Right cardiac atrium (tissue), 5 donors: Measurements from ENCODE around the gene CD200R1L. TPM values are rescaled to one million over a fixed set of nuclear protein-coding genes. Genes with fewer than 3 reads are reported as not detected.

ENCODE experiments used
- ATAC-seq, 2 donors: fragments of 200-7000 bp; cut with Tn5 transposase; one replicate each; pipeline versions ENCODE4 v1.8.0 to v1.9.1; 2020; ENCODE audit warnings: moderate library complexity in 2 of 2, mild to moderate bottlenecking in 1 of 2
- DNase-seq, 3 donors: peaks; one replicate each; pipeline ENCODE4 v3.0.0-alpha.2; 2020
- H3K27ac ChIP-seq: one replicate; pipeline ENCODE4 v1.5.1; 2013; ENCODE audit warnings: mild to moderate bottlenecking, low read length, control low read depth, moderate library complexity
- H3K27me3 ChIP-seq: one replicate; pipeline ENCODE4 v1.6.1; 2013; ENCODE audit not compliant: control insufficient read depth, insufficient read depth
- H3K4me1 ChIP-seq: one replicate; pipeline ENCODE4 v1.6.1; 2013; ENCODE audit warnings: low read length; ENCODE audit not compliant: control insufficient read depth, insufficient read depth
- H3K4me3 ChIP-seq: one replicate; pipeline ENCODE4 v1.5.1; 2013; ENCODE audit warnings: low read length, control low read depth
- H3K9me3 ChIP-seq: one replicate; pipeline ENCODE4 v1.6.1; 2013; ENCODE audit warnings: low read length; ENCODE audit not compliant: control insufficient read depth
- WGBS: extraction: QIAGEN DNeasy Blood & Tissue Kit; methylation state at CpG from one replicate; pipeline ENCODE4 v1.1.7; 2013; 5-methylcytosine and 5-hydroxymethylcytosine counted together
- intact Hi-C, 4 donors: fragments of 100-400 bp; cut with DNase I; formaldehyde crosslinking; loops; one replicate each; pipeline versions ENCODE4 v1.11.0 to v1.14.0; 2022 to 2023
- polyA plus RNA-seq: library from polyadenylated mRNA; stranded (reverse); fragments of 200-250 nt; gene quantifications from one replicate; pipeline ENCODE4 v1.2.3, GENCODE V29; 2013
- total RNA-seq, 4 donors: library from RNA; stranded (reverse); fragmentation: NEBNext Ultra II Directional; extraction: Animal tissue kit (Norgen Biotek cat#: 25700); gene quantifications; one replicate each; pipeline ENCODE4 v1.2.1, GENCODE V29; 2021
- donor health status: healthy with polysubstance abuse.
- donor health status: DM: no; HTN: yes; CAD: no.
- donor health status: DM: no; HTN: no; CAD: no.
- donor health status: DM: no; HTN: yes; CAD: no; lungs with severe emphysema.
- donor health status: DM: yes; HTN: yes; CAD: no.

The CD200R1L gene
- total and polyA plus RNA-seq, 5 donors, result not detected

GRCh38 chr3:112776000-112776399 is 70.7 kb downstream of the CD200R1L start:
- 67% methylated on average over 2 of the region's 2 CpGs for WGBS
- no peaks in the 10 kb centered on the region for H3K9me3 ChIP-seq
- peaks cover 2% of the 10 kb centered on the region for H3K4me1 ChIP-seq
- ATAC-seq (no peak), DNase-seq (no peak)
- no peaks in the 10 kb centered on the region for H3K27me3 ChIP-seq
- H3K4me3 ChIP-seq, result no peak overlapping the region
- intact Hi-C loops, result no loop called here
- peak overlapping the region; percentile 4 for H3K27ac ChIP-seq

- intact Hi-C loops, result no loop called here
- no peaks in the 10 kb centered on the region for H3K27me3 ChIP-seq
- no peaks in the 10 kb centered on the region for H3K9me3 ChIP-seq
- H3K4me3 ChIP-seq, result no peak overlapping the region
- DNase-seq (peak in 2 of 3 donors; percentile 42 to 47), ATAC-seq (peak; percentile 86 to 90)
- 53% methylated on average over 4 of the region's 4 CpGs for WGBS
- H3K27ac ChIP-seq, result no peak overlapping the region
- no peaks in the 10 kb centered on the region for H3K4me1 ChIP-seq
Measured at GRCh38 chr3:112775011-112775742, 71.5 kb downstream of the CD200R1L start.

- WGBS, result 77% methylated on average over 6 of the region's 6 CpGs
- no peaks in the 10 kb centered on the region for H3K27me3 ChIP-seq
- peak in 1 of 3 donors; percentile 12 for DNase-seq
- no peak for ATAC-seq
- no peaks in the 10 kb centered on the region for H3K9me3 ChIP-seq
- no peaks in the 10 kb centered on the region for H3K4me1 ChIP-seq
- no peak overlapping the region for H3K4me3 ChIP-seq
- H3K27ac ChIP-seq, result no peak overlapping the region
- intact Hi-C loops, result no loop called here
Measured at GRCh38 chr3:112774293-112774926, 72.3 kb downstream of the CD200R1L start.

GRCh38 chr3:112773864-112774263 is 72.8 kb downstream of the CD200R1L start:
- no peak overlapping the region for H3K27ac ChIP-seq
- ATAC-seq (no peak), DNase-seq (no peak)
- H3K9me3 ChIP-seq, result no peaks in the 10 kb centered on the region
- H3K4me3 ChIP-seq, result no peak overlapping the region
- intact Hi-C loops, result no loop called here
- no peaks in the 10 kb centered on the region for H3K4me1 ChIP-seq
- H3K27me3 ChIP-seq, result no peaks in the 10 kb centered on the region
- WGBS, result 81% methylated on average over 6 of the region's 6 CpGs

GRCh38 chr3:112770951-112771350 is 75.7 kb downstream of the CD200R1L start:
- intact Hi-C loops, result no loop called here
- 98% methylated on average over 2 of the region's 2 CpGs for WGBS
- no peak overlapping the region for H3K27ac ChIP-seq

GRCh38 chr3:112770032-112770626 is 76.5 kb downstream of the CD200R1L start:
- H3K27ac ChIP-seq, result no peak overlapping the region
- DNase-seq (peak in 2 of 3 donors; percentile 66 to 74), ATAC-seq (no peak)
- no peaks in the 10 kb centered on the region for H3K27me3 ChIP-seq
- no peak overlapping the region for H3K4me3 ChIP-seq
- no peaks in the 10 kb centered on the region for H3K9me3 ChIP-seq
- WGBS, result 83% methylated on average over 3 of the region's 3 CpGs
- no peaks in the 10 kb centered on the region for H3K4me1 ChIP-seq
- intact Hi-C loops, result no loop called here

More at GRCh38 chr3:112770951-112771350, 75.7 kb downstream of the CD200R1L start:
- Histone ChIP-seq H3K4me1 (no peaks in the 10 kb centered on the region), H3K9me3 (no peaks in the 10 kb centered on the region), H3K27me3 (no peaks in the 10 kb centered on the region), H3K4me3 (no peak overlapping the region)
- DNase-seq (no peak), ATAC-seq (no peak)

- no peaks in the 10 kb centered on the region for H3K4me1 ChIP-seq
- no peak overlapping the region for H3K4me3 ChIP-seq
- H3K9me3 ChIP-seq, result no peaks in the 10 kb centered on the region
- WGBS, result 80% methylated on average over 1 of the region's 1 CpG
- H3K27me3 ChIP-seq, result no peaks in the 10 kb centered on the region
- no peak for ATAC-seq
- no peak for DNase-seq
- intact Hi-C loops, result no loop called here
- no peak overlapping the region for H3K27ac ChIP-seq
Measured at GRCh38 chr3:112769286-112769978, 77.2 kb downstream of the CD200R1L start.

- Histone ChIP-seq H3K4me3 (no peak overlapping the region), H3K27ac (no peak overlapping the region), H3K27me3 (no peaks in the 10 kb centered on the region), H3K9me3 (no peaks in the 10 kb centered on the region), H3K4me1 (no peaks in the 10 kb centered on the region)
- DNase-seq (no peak), ATAC-seq (no peak)
- 84% methylated on average over 2 of the region's 2 CpGs for WGBS
- intact Hi-C loops, result no loop called here
Measured at GRCh38 chr3:112767777-112768176, 78.9 kb downstream of the CD200R1L start.

- Histone ChIP-seq H3K27me3 (no peaks in the 10 kb centered on the region), H3K9me3 (no peaks in the 10 kb centered on the region), H3K4me1 (no peaks in the 10 kb centered on the region), H3K4me3 (no peak overlapping the region), H3K27ac (no peak overlapping the region)
- no peak for DNase-seq
- WGBS, result 80% methylated on average over 2 of the region's 2 CpGs
- peak in 1 of 2 donors; percentile 29 for ATAC-seq
- intact Hi-C loops, result no loop called here
Measured at GRCh38 chr3:112767177-112767576, 79.5 kb downstream of the CD200R1L start.
